ENCODE data around the gene PDGFD.

DNA sequence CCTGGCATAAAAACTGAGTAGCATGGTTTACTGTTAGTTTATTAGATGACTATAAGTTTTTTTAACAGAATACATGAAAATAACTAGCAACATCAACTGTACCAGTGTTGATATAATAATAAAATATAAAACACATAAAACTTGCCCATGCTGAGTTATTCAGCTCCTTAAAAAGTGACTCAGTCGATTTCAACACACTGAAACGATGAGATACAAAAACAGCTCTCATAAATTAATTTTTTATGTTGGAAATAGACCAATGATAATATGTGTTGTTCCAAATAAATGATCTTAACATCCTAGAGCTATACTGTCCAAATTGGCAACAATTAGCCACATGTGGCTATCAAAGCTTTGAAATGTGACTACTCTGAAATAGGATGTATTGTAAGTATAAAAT, 15.9 kb downstream of the PDGFD start:
- TF ChIP-seq, protein P1, sequence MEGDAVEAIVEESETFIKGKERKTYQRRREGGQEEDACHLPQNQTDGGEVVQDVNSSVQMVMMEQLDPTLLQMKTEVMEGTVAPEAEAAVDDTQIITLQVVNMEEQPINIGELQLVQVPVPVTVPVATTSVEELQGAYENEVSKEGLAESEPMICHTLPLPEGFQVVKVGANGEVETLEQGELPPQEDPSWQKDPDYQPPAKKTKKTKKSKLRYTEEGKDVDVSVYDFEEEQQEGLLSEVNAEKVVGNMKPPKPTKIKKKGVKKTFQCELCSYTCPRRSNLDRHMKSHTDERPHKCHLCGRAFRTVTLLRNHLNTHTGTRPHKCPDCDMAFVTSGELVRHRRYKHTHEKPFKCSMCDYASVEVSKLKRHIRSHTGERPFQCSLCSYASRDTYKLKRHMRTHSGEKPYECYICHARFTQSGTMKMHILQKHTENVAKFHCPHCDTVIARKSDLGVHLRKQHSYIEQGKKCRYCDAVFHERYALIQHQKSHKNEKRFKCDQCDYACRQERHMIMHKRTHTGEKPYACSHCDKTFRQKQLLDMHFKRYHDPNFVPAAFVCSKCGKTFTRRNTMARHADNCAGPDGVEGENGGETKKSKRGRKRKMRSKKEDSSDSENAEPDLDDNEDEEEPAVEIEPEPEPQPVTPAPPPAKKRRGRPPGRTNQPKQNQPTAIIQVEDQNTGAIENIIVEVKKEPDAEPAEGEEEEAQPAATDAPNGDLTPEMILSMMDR (IDR thresholded peaks at IDR 0.05; ENCODE audit: poor library complexity, severe bottlenecking): no peak
- TF ChIP-seq EZH2 (IDR thresholded peaks at IDR 0.05; ENCODE audit: borderline replicate concordance, insufficient read depth, low read length, poor library complexity, severe bottlenecking): no peak
- TF ChIP-seq SMC3 (conservative IDR thresholded peaks at IDR 0.05; ENCODE audit: poor library complexity): no peak
- TF ChIP-seq POLR2AphosphoS5 (IDR thresholded peaks at IDR 0.05): no peak

Measured in neural cell (in vitro differentiated cells).